ENCODE results near the gene KIT. TPM values are rescaled to one million over a fixed set of nuclear protein-coding genes. Genes with fewer than 3 reads are reported as not detected.

Gene KIT
- polyA plus RNA-seq, 2 donors: 0.49 to 1.7 TPM

DNA sequence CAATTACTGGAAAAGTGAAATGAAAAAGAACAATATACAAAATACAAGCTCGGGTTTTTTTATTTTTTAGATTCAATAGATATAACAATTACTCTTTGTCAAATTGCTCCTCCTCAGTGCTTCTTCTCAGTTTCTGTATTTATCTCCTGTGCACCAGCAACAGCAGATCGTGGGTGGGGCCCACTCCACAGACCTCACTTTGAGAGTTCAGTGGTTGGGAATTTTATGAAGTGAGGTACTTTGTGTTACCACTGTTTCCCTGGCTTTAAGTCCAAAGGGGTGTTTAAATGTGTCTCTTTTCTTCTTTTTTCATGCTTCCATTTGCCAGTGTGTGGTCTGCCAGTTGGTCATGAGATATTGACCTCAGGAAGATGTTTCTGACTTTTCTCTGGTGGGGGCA lies 54.4 kb downstream of the KIT start:
- Histone ChIP-seq H3K27me3 (ENCODE audit: control insufficient read depth in 1 of 2, insufficient read depth in 2 of 2, low read length in 2 of 2) (no peaks in the 10 kb centered on the region), H3K27ac (ENCODE audit: low read depth in 2 of 2, low read length in 1 of 2) (no peak overlapping the region), H3K4me1 (ENCODE audit: control insufficient read depth in 2 of 2, insufficient read depth in 2 of 2, low read length in 1 of 2) (no peaks in the 10 kb centered on the region), H3K9me3 (ENCODE audit: control insufficient read depth in 2 of 2, insufficient read depth in 1 of 2, low read depth in 1 of 2, low read length in 1 of 2) (no peaks in the 10 kb centered on the region), H3K4me3 (ENCODE audit: low read depth in 1 of 2, low read length in 2 of 2) (no peak overlapping the region), H3K36me3 (ENCODE audit: control insufficient read depth in 2 of 2, insufficient read depth in 2 of 2, low read length in 1 of 2) (no peaks in the 10 kb centered on the region)
- whole genome bisulfite sequencing, 2 donors: 63 to 78% methylated on average over 2 of the region's 2 CpGs

DNA sequence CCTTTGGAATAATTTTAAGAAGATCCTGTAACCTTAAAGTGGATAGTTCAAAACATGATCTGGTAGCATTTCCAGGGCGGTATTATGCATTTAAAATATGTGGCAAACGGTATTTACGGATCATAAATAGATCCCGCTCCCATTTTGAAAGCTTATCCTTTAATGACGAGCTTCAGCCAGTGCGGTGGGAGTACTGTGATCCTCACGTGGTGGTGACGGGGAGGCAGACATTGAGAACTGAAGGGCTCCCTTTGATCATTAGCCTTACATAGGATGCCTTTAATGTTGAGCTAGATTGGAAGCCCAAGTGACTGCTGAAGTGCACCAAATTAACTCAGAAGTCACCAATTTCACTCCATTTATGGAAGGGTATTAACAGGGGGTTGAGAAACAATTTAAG lies 56.9 kb downstream of the KIT start:
- no peaks in the 10 kb centered on the region for H3K9me3 ChIP-seq (ENCODE audit: control insufficient read depth in 2 of 2, insufficient read depth in 1 of 2, low read depth in 1 of 2, low read length in 1 of 2)
- H3K27me3 ChIP-seq (ENCODE audit: control insufficient read depth in 1 of 2, insufficient read depth in 2 of 2, low read length in 2 of 2): no peaks in the 10 kb centered on the region
- no peaks in the 10 kb centered on the region for H3K4me1 ChIP-seq (ENCODE audit: control insufficient read depth in 2 of 2, insufficient read depth in 2 of 2, low read length in 1 of 2)
- no peak overlapping the region for H3K27ac ChIP-seq (ENCODE audit: low read depth in 2 of 2, low read length in 1 of 2)
- WGBS, 2 donors: 68 to 71% methylated on average over 8 of the region's 8 CpGs
- H3K4me3 ChIP-seq (ENCODE audit: low read depth in 1 of 2, low read length in 2 of 2): no peak overlapping the region
- H3K36me3 ChIP-seq (ENCODE audit: control insufficient read depth in 2 of 2, insufficient read depth in 2 of 2, low read length in 1 of 2): no peaks in the 10 kb centered on the region

DNA sequence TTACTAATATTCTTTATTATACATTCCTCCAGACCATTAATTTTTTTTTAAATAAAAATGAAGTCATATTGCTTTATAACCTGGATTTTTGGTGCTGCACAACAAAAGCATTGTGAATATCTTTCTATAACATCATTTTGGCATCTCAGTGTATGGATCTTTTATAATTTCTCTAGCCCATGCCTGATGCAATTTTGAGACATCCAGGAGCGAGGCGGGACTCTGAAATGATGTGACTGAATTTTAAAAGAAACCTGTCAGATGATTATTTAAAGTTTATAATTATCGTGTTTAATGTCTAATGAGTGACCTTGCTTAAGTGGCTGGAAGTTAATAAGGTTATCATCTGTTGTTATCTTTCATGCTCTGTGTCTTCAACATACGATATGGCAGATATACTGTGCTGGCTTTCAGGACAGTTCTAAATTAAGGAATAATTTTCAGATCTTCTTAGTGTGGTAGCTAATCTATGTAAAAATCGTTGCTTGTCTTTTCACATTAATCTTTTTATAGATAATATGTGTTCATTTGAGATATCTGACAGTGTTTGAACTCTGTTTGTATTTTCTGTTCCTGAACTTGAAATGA lies 58.8 kb downstream of the KIT start:
- Histone ChIP-seq H3K27me3 (ENCODE audit: control insufficient read depth in 1 of 2, insufficient read depth in 2 of 2, low read length in 2 of 2) (no peaks in the 10 kb centered on the region), H3K9me3 (ENCODE audit: control insufficient read depth in 2 of 2, insufficient read depth in 1 of 2, low read depth in 1 of 2, low read length in 1 of 2) (no peaks in the 10 kb centered on the region), H3K27ac (ENCODE audit: low read depth in 2 of 2, low read length in 1 of 2) (no peak overlapping the region), H3K4me3 (ENCODE audit: low read depth in 1 of 2, low read length in 2 of 2) (no peak overlapping the region), H3K36me3 (ENCODE audit: control insufficient read depth in 2 of 2, insufficient read depth in 2 of 2, low read length in 1 of 2) (no peaks in the 10 kb centered on the region), H3K4me1 (ENCODE audit: control insufficient read depth in 2 of 2, insufficient read depth in 2 of 2, low read length in 1 of 2) (no peaks in the 10 kb centered on the region)
- WGBS, 2 donors: 76 to 79% methylated on average over 5 of the region's 5 CpGs

DNA sequence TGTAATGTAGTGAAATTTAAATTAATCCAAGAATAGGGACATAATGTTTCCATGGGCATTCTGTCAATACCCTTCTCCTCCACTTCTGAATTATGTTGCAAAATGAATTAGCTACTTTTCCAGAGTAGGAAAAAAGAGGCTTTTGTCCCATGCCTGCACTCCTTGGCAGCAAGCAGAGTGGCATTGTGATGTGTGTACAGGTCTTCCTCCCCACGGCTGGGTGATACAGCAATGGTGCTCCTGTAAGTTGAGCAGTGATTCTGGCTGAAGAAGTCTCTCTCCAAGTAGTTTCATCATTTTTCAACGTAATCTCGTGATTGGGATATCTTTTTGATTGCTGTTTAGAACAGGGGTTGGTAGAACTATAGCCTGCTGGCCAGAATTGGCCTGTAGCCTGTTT lies 59.9 kb downstream of the KIT start:
- Histone ChIP-seq H3K36me3 (ENCODE audit: control insufficient read depth in 2 of 2, insufficient read depth in 2 of 2, low read length in 1 of 2) (no peaks in the 10 kb centered on the region), H3K9me3 (ENCODE audit: control insufficient read depth in 2 of 2, insufficient read depth in 1 of 2, low read depth in 1 of 2, low read length in 1 of 2) (no peaks in the 10 kb centered on the region), H3K27ac (ENCODE audit: low read depth in 2 of 2, low read length in 1 of 2) (no peak overlapping the region), H3K27me3 (ENCODE audit: control insufficient read depth in 1 of 2, insufficient read depth in 2 of 2, low read length in 2 of 2) (no peaks in the 10 kb centered on the region), H3K4me1 (ENCODE audit: control insufficient read depth in 2 of 2, insufficient read depth in 2 of 2, low read length in 1 of 2) (no peaks in the 10 kb centered on the region), H3K4me3 (ENCODE audit: low read depth in 1 of 2, low read length in 2 of 2) (no peak overlapping the region)
- 77 to 80% methylated on average over 3 of the region's 3 CpGs for WGBS, 2 donors

DNA sequence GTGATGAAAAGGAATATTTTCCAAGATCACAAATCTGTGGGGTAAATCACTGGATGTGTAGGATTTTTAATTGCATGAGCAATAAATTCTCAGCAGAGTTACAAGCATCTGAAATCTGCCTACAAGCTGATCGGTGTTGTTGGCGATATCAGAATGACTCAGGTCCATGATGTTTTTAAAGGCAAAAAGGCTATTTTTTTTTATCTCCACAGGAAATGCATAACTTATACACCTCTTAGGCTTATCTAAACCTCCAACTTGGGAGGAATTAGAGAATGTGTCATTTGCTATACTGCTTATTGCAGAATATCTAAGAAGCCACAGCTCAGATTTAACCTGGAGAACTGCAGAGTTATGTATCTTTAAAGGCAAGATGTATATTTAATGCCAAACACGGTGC lies 61.6 kb downstream of the KIT start:
- no peak overlapping the region for H3K27ac ChIP-seq (ENCODE audit: low read depth in 2 of 2, low read length in 1 of 2)
- H3K4me1 ChIP-seq (ENCODE audit: control insufficient read depth in 2 of 2, insufficient read depth in 2 of 2, low read length in 1 of 2): no peaks in the 10 kb centered on the region
- WGBS, 2 donors: 79 to 85% methylated on average over 3 of the region's 3 CpGs
- no peaks in the 10 kb centered on the region for H3K36me3 ChIP-seq (ENCODE audit: control insufficient read depth in 2 of 2, insufficient read depth in 2 of 2, low read length in 1 of 2)
- no peaks in the 10 kb centered on the region for H3K27me3 ChIP-seq (ENCODE audit: control insufficient read depth in 1 of 2, insufficient read depth in 2 of 2, low read length in 2 of 2)
- H3K4me3 ChIP-seq (ENCODE audit: low read depth in 1 of 2, low read length in 2 of 2): no peak overlapping the region
- no peaks in the 10 kb centered on the region for H3K9me3 ChIP-seq (ENCODE audit: control insufficient read depth in 2 of 2, insufficient read depth in 1 of 2, low read depth in 1 of 2, low read length in 1 of 2)

DNA sequence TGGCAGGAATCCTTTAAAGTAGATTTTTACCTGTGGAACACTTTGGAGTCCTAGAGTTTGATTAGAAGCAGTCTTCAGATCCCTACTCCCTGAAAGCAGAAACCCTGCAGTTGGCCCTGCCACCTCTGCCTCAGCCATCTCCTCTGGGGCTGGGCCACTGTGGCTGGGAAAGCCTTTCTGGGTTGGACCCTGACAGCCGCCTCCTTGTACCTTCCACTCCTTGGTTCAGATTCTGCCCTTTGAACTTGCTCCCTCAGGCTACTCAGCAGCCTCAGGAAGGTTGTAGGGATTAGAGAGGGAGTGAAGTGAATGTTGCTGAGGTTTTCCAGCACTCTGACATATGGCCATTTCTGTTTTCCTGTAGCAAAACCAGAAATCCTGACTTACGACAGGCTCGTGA lies 65.5 kb downstream of the KIT start:
- Histone ChIP-seq H3K36me3 (ENCODE audit: control insufficient read depth in 2 of 2, insufficient read depth in 2 of 2, low read length in 1 of 2) (no peaks in the 10 kb centered on the region), H3K9me3 (ENCODE audit: control insufficient read depth in 2 of 2, insufficient read depth in 1 of 2, low read depth in 1 of 2, low read length in 1 of 2) (no peaks in the 10 kb centered on the region), H3K27me3 (ENCODE audit: control insufficient read depth in 1 of 2, insufficient read depth in 2 of 2, low read length in 2 of 2) (no peaks in the 10 kb centered on the region), H3K27ac (ENCODE audit: low read depth in 2 of 2, low read length in 1 of 2) (no peak overlapping the region), H3K4me3 (ENCODE audit: low read depth in 1 of 2, low read length in 2 of 2) (no peak overlapping the region), H3K4me1 (ENCODE audit: control insufficient read depth in 2 of 2, insufficient read depth in 2 of 2, low read length in 1 of 2) (no peaks in the 10 kb centered on the region)
- 72 to 79% methylated on average over 3 of the region's 3 CpGs for WGBS, 2 donors

DNA sequence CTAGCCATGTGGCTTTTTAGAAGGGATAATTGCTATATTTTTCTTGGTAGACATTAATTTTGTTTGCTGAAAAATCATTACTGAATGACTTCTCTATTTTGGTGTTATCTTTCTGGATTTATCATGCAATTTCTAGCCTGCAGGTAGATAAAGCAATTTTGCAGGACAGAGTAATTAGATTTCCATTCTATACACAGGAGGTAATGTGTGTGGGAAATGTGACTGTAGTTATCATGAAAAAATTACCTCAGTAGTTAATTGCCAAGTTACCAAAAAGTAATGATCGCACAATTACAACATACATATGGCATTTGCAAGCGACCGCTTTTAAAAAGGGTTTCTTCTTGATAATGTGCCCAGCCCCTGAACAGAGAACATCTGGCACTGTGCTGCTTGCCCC lies 66.1 kb downstream of the KIT start:
- 95 to 96% methylated on average over 3 of the region's 3 CpGs for WGBS, 2 donors
- H3K4me3 ChIP-seq (ENCODE audit: low read depth in 1 of 2, low read length in 2 of 2): no peak overlapping the region
- H3K9me3 ChIP-seq (ENCODE audit: control insufficient read depth in 2 of 2, insufficient read depth in 1 of 2, low read depth in 1 of 2, low read length in 1 of 2): no peaks in the 10 kb centered on the region
- H3K27me3 ChIP-seq (ENCODE audit: control insufficient read depth in 1 of 2, insufficient read depth in 2 of 2, low read length in 2 of 2): no peaks in the 10 kb centered on the region
- H3K27ac ChIP-seq (ENCODE audit: low read depth in 2 of 2, low read length in 1 of 2): no peak overlapping the region
- H3K36me3 ChIP-seq (ENCODE audit: control insufficient read depth in 2 of 2, insufficient read depth in 2 of 2, low read length in 1 of 2): no peaks in the 10 kb centered on the region
- no peaks in the 10 kb centered on the region for H3K4me1 ChIP-seq (ENCODE audit: control insufficient read depth in 2 of 2, insufficient read depth in 2 of 2, low read length in 1 of 2)

DNA sequence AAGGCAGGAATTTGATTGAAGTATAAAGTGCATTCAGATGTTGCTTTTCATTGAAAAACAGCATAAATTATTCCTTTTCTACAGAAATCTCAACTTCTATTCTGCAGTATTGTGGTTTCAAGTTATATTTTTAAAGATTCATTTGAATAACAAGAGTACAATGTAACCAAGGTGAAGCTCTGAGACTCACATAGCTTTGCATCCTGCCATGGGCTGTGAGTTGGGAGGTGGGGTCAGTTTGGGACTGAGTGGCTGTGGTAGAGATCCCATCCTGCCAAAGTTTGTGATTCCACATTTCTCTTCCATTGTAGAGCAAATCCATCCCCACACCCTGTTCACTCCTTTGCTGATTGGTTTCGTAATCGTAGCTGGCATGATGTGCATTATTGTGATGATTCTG lies 69.2 kb downstream of the KIT start:
- H3K9me3 ChIP-seq (ENCODE audit: control insufficient read depth in 2 of 2, insufficient read depth in 1 of 2, low read depth in 1 of 2, low read length in 1 of 2): no peaks in the 10 kb centered on the region
- WGBS, 2 donors: 80 to 89% methylated on average over 2 of the region's 2 CpGs
- H3K27me3 ChIP-seq (ENCODE audit: control insufficient read depth in 1 of 2, insufficient read depth in 2 of 2, low read length in 2 of 2): no peaks in the 10 kb centered on the region
- no peak overlapping the region for H3K4me3 ChIP-seq (ENCODE audit: low read depth in 1 of 2, low read length in 2 of 2)
- no peaks in the 10 kb centered on the region for H3K36me3 ChIP-seq (ENCODE audit: control insufficient read depth in 2 of 2, insufficient read depth in 2 of 2, low read length in 1 of 2)
- no peak overlapping the region for H3K27ac ChIP-seq (ENCODE audit: low read depth in 2 of 2, low read length in 1 of 2)
- H3K4me1 ChIP-seq (ENCODE audit: control insufficient read depth in 2 of 2, insufficient read depth in 2 of 2, low read length in 1 of 2): no peaks in the 10 kb centered on the region

DNA sequence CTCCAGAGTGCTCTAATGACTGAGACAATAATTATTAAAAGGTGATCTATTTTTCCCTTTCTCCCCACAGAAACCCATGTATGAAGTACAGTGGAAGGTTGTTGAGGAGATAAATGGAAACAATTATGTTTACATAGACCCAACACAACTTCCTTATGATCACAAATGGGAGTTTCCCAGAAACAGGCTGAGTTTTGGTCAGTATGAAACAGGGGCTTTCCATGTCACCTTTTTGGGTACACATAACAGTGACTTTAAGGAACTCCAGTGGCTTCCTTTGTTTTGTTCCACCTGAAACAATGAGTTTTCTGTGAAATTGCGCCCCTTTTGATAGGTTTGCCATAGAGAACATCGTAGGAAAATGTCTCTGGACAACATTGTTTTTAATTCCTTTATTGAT lies 69.6 kb downstream of the KIT start:
- H3K27me3 ChIP-seq (ENCODE audit: control insufficient read depth in 1 of 2, insufficient read depth in 2 of 2, low read length in 2 of 2): no peaks in the 10 kb centered on the region
- no peaks in the 10 kb centered on the region for H3K9me3 ChIP-seq (ENCODE audit: control insufficient read depth in 2 of 2, insufficient read depth in 1 of 2, low read depth in 1 of 2, low read length in 1 of 2)
- 73 to 92% methylated on average over 2 of the region's 2 CpGs for WGBS, 2 donors
- H3K36me3 ChIP-seq (ENCODE audit: control insufficient read depth in 2 of 2, insufficient read depth in 2 of 2, low read length in 1 of 2): no peaks in the 10 kb centered on the region
- H3K27ac ChIP-seq (ENCODE audit: low read depth in 2 of 2, low read length in 1 of 2): no peak overlapping the region
- H3K4me1 ChIP-seq (ENCODE audit: control insufficient read depth in 2 of 2, insufficient read depth in 2 of 2, low read length in 1 of 2): no peaks in the 10 kb centered on the region
- no peak overlapping the region for H3K4me3 ChIP-seq (ENCODE audit: low read depth in 1 of 2, low read length in 2 of 2)

DNA sequence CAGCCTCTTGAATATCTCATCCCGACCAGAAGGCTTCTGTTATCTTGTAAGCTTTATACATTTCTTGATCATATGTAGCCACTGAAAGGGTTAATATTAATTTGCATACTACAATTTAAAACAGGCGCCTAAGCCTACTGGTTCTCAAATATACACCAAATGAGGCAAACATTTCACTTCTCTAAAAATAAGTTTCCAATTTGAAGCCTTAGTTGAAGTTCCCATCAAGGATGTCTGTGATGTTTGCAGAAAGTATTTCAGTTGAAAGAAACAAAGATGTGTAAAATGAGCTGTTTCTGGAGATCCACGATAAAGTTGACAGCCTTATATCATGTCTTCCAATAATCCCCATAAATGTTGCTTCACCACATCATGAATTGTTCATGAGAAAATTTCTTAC lies 70.6 kb downstream of the KIT start:
- WGBS, 2 donors: 74 to 78% methylated on average over 3 of the region's 3 CpGs
- H3K27ac ChIP-seq (ENCODE audit: low read depth in 2 of 2, low read length in 1 of 2): no peak overlapping the region
- no peaks in the 10 kb centered on the region for H3K27me3 ChIP-seq (ENCODE audit: control insufficient read depth in 1 of 2, insufficient read depth in 2 of 2, low read length in 2 of 2)
- H3K9me3 ChIP-seq (ENCODE audit: control insufficient read depth in 2 of 2, insufficient read depth in 1 of 2, low read depth in 1 of 2, low read length in 1 of 2): no peaks in the 10 kb centered on the region
- no peaks in the 10 kb centered on the region for H3K36me3 ChIP-seq (ENCODE audit: control insufficient read depth in 2 of 2, insufficient read depth in 2 of 2, low read length in 1 of 2)
- no peaks in the 10 kb centered on the region for H3K4me1 ChIP-seq (ENCODE audit: control insufficient read depth in 2 of 2, insufficient read depth in 2 of 2, low read length in 1 of 2)
- no peak overlapping the region for H3K4me3 ChIP-seq (ENCODE audit: low read depth in 1 of 2, low read length in 2 of 2)

Data from esophagus (tissue), 2 donors.